ENCODE measurements around the gene NINL. TPM values are rescaled to one million over a fixed set of nuclear protein-coding genes. Genes with fewer than 3 reads are reported as not detected.

The NINL gene
- total RNA-seq, 3 donors from 2014 or later (not counting 1 experiment from before 2014, with no cell fraction given): 3.1 to 6.9 (median 4.9) TPM

GRCh38 chr20:25407311-25408169 is 177.8 kb downstream of the NINL start, which contains the start of gene GINS1:
GINS1 (plus strand) TSS chr20:25407673; CDS start chr20:25407821, 148 bp downstream.
- ATAC-seq: peak; percentile 75 to 92 (median 92)
- DNase-seq: peak; percentile 62 to 82
- TF ChIP-seq, protein P1, sequence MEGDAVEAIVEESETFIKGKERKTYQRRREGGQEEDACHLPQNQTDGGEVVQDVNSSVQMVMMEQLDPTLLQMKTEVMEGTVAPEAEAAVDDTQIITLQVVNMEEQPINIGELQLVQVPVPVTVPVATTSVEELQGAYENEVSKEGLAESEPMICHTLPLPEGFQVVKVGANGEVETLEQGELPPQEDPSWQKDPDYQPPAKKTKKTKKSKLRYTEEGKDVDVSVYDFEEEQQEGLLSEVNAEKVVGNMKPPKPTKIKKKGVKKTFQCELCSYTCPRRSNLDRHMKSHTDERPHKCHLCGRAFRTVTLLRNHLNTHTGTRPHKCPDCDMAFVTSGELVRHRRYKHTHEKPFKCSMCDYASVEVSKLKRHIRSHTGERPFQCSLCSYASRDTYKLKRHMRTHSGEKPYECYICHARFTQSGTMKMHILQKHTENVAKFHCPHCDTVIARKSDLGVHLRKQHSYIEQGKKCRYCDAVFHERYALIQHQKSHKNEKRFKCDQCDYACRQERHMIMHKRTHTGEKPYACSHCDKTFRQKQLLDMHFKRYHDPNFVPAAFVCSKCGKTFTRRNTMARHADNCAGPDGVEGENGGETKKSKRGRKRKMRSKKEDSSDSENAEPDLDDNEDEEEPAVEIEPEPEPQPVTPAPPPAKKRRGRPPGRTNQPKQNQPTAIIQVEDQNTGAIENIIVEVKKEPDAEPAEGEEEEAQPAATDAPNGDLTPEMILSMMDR (IDR thresholded peaks at IDR 0.05): no peak
- under 1% methylated on average over 55 of the region's 56 CpGs for WGBS (ENCODE audit: insufficient coverage)
- Histone ChIP-seq H3K27ac (ENCODE audit: low read length) (no peak within 1 kb of the TSS), H3K4me3 (ENCODE audit: low read length) (peak within 1 kb of the TSS; percentile 63), H3K9me3 (ENCODE audit: control insufficient read depth, insufficient read depth, low read length) (peaks cover 11% of the 10 kb centered on the region), H3K36me3 (ENCODE audit: control insufficient read depth, insufficient read depth, low read length) (no peaks in the 10 kb centered on the region), H3K27me3 (ENCODE audit: control insufficient read depth, insufficient read depth, low read length) (no peaks in the 10 kb centered on the region), H3K4me1 (ENCODE audit: control insufficient read depth, insufficient read depth, low read length) (peaks cover 6% of the 10 kb centered on the region)
- Mint-ChIP-seq H3K9me3 (peaks cover 2 to 6% of the 10 kb centered on the region in 2 donors), H3K27me3 (ENCODE audit: low read depth in 2 of 2) (no peaks in the 10 kb centered on the region), H3K4me1 (peaks cover 12 to 21% of the 10 kb centered on the region in 2 donors), H3K27ac (peak within 1 kb of the TSS; percentile 67 to 89), H3K4me3 (peak within 1 kb of the TSS; percentile 97), H3K36me3 (peaks cover 8% of the 10 kb centered on the region)
- intact Hi-C loops (cut with micrococcal nuclease): no loop called here

Other genes starting within 250 kb of the NINL start
- 10 to 100 TPM; 28.5 to 34.6 (median 34.5) TPM for gene ABHD12, start 194.7 kb downstream of the NINL start, total RNA-seq
- gene GINS1, start 177.9 kb downstream of the NINL start, total RNA-seq: 1 to 10 TPM; 1.3 to 1.5 (median 1.4) TPM
- 1 to 10 TPM; 3.1 to 4.0 (median 3.2) TPM for gene NANP, start 38.5 kb upstream of the NINL start, total RNA-seq
- gene ZNF337, start 111.3 kb upstream of the NINL start, total RNA-seq: 10 to 100 TPM; 17.6 to 25.3 (median 18.0) TPM